HepG2 (cell line): ENCODE results near the gene ZFPM1. TPM values are rescaled to one million over a fixed set of nuclear protein-coding genes. Genes with fewer than 3 reads are reported as not detected.

Experiments used
- AGO2 ChIP-seq: fragments of 200-400 bp; formaldehyde crosslinking; optimal IDR thresholded peaks from 2 replicates; pipeline ENCODE3; 2017; ENCODE audit warnings: mild to moderate bottlenecking, low read depth, low read length, moderate library complexity
- CBFB ChIP-seq: sonication (generic); formaldehyde crosslinking; IDR thresholded peaks from 2 replicates; pipeline ENCODE4 v1.4.0; 2020; ENCODE audit warnings: missing genetic modification reagents
- FOXA3 ChIP-seq: IDR thresholded peaks from 2 replicates; pipeline ENCODE4 v1.6.1; 2016; ENCODE audit warnings: missing genetic modification reagents, missing compliant biosample characterization
- HCFC1 ChIP-seq: fragments of 150-350 bp; IDR thresholded peaks from 2 replicates; pipeline ENCODE4 v1.6.1; 2014; ENCODE audit warnings: low read depth, low read length
- NR2F6 ChIP-seq, 2 experiments: IDR thresholded peaks; 2 replicates each; pipeline ENCODE4 v1.6.1; 2016; ENCODE audit warnings: antibody characterized with exemption in 1 of 2, mild to moderate bottlenecking in 1 of 2
- SATB2 ChIP-seq: sonication (generic); formaldehyde crosslinking; IDR thresholded peaks from 2 replicates; pipeline ENCODE4 v1.5.0; 2020; ENCODE audit warnings: missing genetic modification reagents
- SOX13 ChIP-seq, 3 experiments: fragments of 450-650 bp in 1 of 3; sonication (generic) in 1 of 3; formaldehyde crosslinking in 1 of 3; IDR thresholded peaks in 2 of 3; conservative IDR thresholded peaks in 1 of 3; 2 replicates each; pipeline versions ENCODE4 v1.5.0 to v1.6.1; 2016 to 2020; ENCODE audit warnings: antibody characterized with exemption in 1 of 3, mild to moderate bottlenecking in 1 of 3, missing compliant biosample characterization in 1 of 3, missing genetic modification reagents in 1 of 3, moderate library complexity in 1 of 3
- SRSF4 ChIP-seq: fragments of 200-400 bp; formaldehyde crosslinking; IDR thresholded peaks from one replicate; pipeline ENCODE4 v1.6.1; 2018; ENCODE audit warnings: mild to moderate bottlenecking, low read depth, low read length, moderate library complexity; ENCODE audit not compliant: poor library complexity, severe bottlenecking
- TAF1 ChIP-seq: sonication (generic); formaldehyde crosslinking; IDR thresholded peaks from 2 replicates; pipeline ENCODE4 v1.4.0; 2020; ENCODE audit warnings: missing genetic modification reagents
- TBL1XR1 ChIP-seq: fragments of 150-350 bp; IDR thresholded peaks from 2 replicates; pipeline ENCODE4 v1.6.1; 2014; ENCODE audit warnings: borderline replicate concordance, low read length; ENCODE audit not compliant: partially characterized antibody
- ZBTB7A ChIP-seq: sonication (generic); formaldehyde crosslinking; IDR thresholded peaks from 2 replicates; pipeline ENCODE4 v1.8.0; 2022; ENCODE audit warnings: mild to moderate bottlenecking, missing genetic modification reagents
- ZNF335 ChIP-seq: sonication (generic); formaldehyde crosslinking; IDR thresholded peaks from 2 replicates; pipeline ENCODE4 v1.4.0; 2020; ENCODE audit warnings: missing genetic modification reagents
- ZNF441 ChIP-seq: sonication (generic); formaldehyde crosslinking; IDR thresholded peaks from 2 replicates; pipeline ENCODE4 v1.7.0; 2021; ENCODE audit warnings: missing genetic modification reagents, borderline replicate concordance
- ZNF530 ChIP-seq: sonication (generic); formaldehyde crosslinking; IDR thresholded peaks from 2 replicates; pipeline ENCODE4 v1.5.0; 2020; ENCODE audit warnings: low read depth, mild to moderate bottlenecking, missing genetic modification reagents
- ZNF644 ChIP-seq: IDR thresholded peaks from 2 replicates; pipeline ENCODE4 v1.6.1; 2016; ENCODE audit warnings: low read depth
- polyA plus RNA-seq, 8 experiments: library from polyadenylated mRNA; depleted of rRNA in 3 of 8; stranded (reverse) in 7 of 8; unstranded in 1 of 8; fragments of >200 nt; fragmentation: Illumina TruSeq in 4 of 8; extraction: Trizol in 4 of 8; gene quantifications; 2 replicates each; pipeline versions ENCODE4 v1.2.1 to v1.2.3, GENCODE V29; 2011 to 2016; ENCODE audit warnings: low read depth in 4 of 8, missing spikeins in 1 of 8, mixed read lengths in 1 of 8; ENCODE audit not compliant: insufficient read depth in 1 of 8
- total RNA-seq, 5 experiments: library from RNA; depleted of rRNA; stranded (reverse); fragments of >200 nt; fragmentation: Illumina TruSeq; extraction: Trizol; gene quantifications; 2 replicates each; pipeline ENCODE4 v1.2.3, GENCODE V29; 2016; ENCODE audit warnings: low read depth in 1 of 5
- TF ChIP-seq, protein P1 (sequence below): sonication (generic); formaldehyde crosslinking; IDR thresholded peaks from 2 replicates; pipeline ENCODE4 v1.4.0; 2020; ENCODE audit warnings: missing genetic modification reagents
- TF ChIP-seq, protein P2 (sequence below): sonication (generic); formaldehyde crosslinking; IDR thresholded peaks from 2 replicates; pipeline ENCODE4 v1.8.0; 2022; ENCODE audit warnings: mild to moderate bottlenecking, missing genetic modification reagents
- TF ChIP-seq, protein P3 (sequence below): sonication (generic); formaldehyde crosslinking; IDR thresholded peaks from 2 replicates; pipeline ENCODE4 v1.4.0; 2020; ENCODE audit warnings: mild to moderate bottlenecking, missing genetic modification reagents

Gene ZFPM1
- total and polyA plus RNA-seq, 2 of the 13 experiments (the other 11 are each of a cell fraction or from before 2014, with no cell fraction given) = 1.3 to 3.8 TPM

DNA sequence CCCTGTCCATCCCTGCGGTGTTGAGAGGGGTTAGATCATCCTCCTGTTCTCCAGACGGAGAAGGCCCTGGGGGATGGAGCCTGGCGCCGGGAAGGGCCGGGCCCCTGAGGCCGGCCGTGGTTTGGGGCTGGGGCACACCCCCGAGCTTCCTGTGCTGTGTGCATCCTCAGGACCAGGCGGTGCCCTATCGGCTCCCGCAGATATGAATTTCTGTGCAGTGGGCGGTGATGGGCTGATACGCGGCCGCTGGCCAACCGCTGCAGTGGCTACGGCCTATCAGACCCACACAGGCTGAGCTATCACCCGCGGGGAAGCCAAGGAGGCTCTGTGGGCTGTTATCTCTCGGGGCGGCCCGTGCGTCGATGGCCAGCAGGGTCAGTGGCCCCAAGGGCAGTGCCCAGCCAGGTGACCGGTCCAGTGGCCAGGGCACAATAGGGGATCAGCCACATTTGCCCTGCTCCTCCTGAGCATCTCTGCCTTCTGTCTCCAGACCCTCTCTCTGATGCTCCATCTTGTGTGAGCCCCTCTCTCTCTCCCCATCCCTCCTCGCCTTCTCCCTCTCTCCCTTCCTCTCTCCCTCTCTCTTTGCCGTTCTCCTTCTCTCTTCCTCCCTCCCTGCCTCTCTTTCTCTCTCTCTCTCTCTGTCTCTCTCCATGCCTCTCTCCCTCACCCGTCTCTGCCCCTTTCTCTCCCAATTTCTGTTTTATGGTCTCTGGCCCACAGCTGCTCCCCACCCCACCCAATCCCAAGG is 38.7 kb downstream of the ZFPM1 start (continued):
- TF ChIP-seq SOX13 (IDR thresholded peaks at IDR 0.05) (no peak), SOX13 (CRISPR knock-in tag; conservative IDR thresholded peaks at IDR 0.05 in 1 of 2, IDR thresholded peaks at IDR 0.05 in 1 of 2) (no peak), TBL1XR1 (no peak), NR2F6 (IDR thresholded peaks at IDR 0.05) (no peak), NR2F6 (CRISPR knock-in tag; IDR thresholded peaks at IDR 0.05) (no peak), SRSF4 (no peak), FOXA3 (CRISPR knock-in tag) (no peak), HCFC1 (no peak), ZNF530 (CRISPR knock-in tag) (no peak), ZBTB7A (CRISPR knock-in tag) (no peak), ZNF335 (CRISPR knock-in tag) (no peak), ZNF644 (CRISPR knock-in tag) (no peak), TAF1 (CRISPR knock-in tag) (no peak), AGO2 (no peak), ZNF441 (CRISPR knock-in tag) (no peak), SATB2 (CRISPR knock-in tag) (no peak), CBFB (no peak)
- TF ChIP-seq, protein P1, sequence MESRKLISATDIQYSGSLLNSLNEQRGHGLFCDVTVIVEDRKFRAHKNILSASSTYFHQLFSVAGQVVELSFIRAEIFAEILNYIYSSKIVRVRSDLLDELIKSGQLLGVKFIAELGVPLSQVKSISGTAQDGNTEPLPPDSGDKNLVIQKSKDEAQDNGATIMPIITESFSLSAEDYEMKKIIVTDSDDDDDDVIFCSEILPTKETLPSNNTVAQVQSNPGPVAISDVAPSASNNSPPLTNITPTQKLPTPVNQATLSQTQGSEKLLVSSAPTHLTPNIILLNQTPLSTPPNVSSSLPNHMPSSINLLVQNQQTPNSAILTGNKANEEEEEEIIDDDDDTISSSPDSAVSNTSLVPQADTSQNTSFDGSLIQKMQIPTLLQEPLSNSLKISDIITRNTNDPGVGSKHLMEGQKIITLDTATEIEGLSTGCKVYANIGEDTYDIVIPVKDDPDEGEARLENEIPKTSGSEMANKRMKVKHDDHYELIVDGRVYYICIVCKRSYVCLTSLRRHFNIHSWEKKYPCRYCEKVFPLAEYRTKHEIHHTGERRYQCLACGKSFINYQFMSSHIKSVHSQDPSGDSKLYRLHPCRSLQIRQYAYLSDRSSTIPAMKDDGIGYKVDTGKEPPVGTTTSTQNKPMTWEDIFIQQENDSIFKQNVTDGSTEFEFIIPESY = peak; percentile 53; the same call in 1 of the 2 replicates
- TF ChIP-seq, protein P2, sequence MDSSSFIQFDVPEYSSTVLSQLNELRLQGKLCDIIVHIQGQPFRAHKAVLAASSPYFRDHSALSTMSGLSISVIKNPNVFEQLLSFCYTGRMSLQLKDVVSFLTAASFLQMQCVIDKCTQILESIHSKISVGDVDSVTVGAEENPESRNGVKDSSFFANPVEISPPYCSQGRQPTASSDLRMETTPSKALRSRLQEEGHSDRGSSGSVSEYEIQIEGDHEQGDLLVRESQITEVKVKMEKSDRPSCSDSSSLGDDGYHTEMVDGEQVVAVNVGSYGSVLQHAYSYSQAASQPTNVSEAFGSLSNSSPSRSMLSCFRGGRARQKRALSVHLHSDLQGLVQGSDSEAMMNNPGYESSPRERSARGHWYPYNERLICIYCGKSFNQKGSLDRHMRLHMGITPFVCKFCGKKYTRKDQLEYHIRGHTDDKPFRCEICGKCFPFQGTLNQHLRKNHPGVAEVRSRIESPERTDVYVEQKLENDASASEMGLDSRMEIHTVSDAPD (CRISPR knock-in tag) = no peak
- TF ChIP-seq, protein P3, sequence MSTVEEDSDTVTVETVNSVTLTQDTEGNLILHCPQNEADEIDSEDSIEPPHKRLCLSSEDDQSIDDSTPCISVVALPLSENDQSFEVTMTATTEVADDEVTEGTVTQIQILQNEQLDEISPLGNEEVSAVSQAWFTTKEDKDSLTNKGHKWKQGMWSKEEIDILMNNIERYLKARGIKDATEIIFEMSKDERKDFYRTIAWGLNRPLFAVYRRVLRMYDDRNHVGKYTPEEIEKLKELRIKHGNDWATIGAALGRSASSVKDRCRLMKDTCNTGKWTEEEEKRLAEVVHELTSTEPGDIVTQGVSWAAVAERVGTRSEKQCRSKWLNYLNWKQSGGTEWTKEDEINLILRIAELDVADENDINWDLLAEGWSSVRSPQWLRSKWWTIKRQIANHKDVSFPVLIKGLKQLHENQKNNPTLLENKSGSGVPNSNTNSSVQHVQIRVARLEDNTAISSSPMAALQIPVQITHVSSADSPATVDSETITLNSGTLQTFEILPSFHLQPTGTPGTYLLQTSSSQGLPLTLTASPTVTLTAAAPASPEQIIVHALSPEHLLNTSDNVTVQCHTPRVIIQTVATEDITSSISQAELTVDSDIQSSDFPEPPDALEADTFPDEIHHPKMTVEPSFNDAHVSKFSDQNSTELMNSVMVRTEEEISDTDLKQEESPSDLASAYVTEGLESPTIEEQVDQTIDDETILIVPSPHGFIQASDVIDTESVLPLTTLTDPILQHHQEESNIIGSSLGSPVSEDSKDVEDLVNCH (CRISPR knock-in tag) = no peak
